H9 (cell line): ENCODE results near the gene MRPL14. TPM values are rescaled to one million over a fixed set of nuclear protein-coding genes. Genes with fewer than 3 reads are reported as not detected.

ENCODE experiments used
- DNase-seq: peaks from one replicate; pipeline ENCODE4 v3.0.0-alpha.2; 2017
- H2AFZ ChIP-seq: one replicate; pipeline ENCODE4 v1.6.1; 2013; ENCODE audit warnings: mild to moderate bottlenecking, low read length, control low read depth, moderate library complexity
- H2AK5ac ChIP-seq: 2 replicates; pipeline ENCODE4 v1.6.1; 2013; ENCODE audit warnings: low read length, control low read depth, mixed read lengths; ENCODE audit not compliant: insufficient read length
- H2BK120ac ChIP-seq: one replicate; pipeline ENCODE4 v1.6.1; 2013; ENCODE audit warnings: low read depth, mild to moderate bottlenecking, low read length, control low read depth, inconsistent platforms; ENCODE audit not compliant: poor library complexity, severe bottlenecking
- H2BK12ac ChIP-seq: 2 replicates; pipeline ENCODE4 v1.6.1; 2013; ENCODE audit warnings: low read length, control low read depth, mixed read lengths, low read depth; ENCODE audit not compliant: insufficient read length
- H2BK15ac ChIP-seq: 2 replicates; pipeline ENCODE4 v1.6.1; 2013; ENCODE audit warnings: low read depth, low read length, control low read depth
- H2BK20ac ChIP-seq: one replicate; pipeline ENCODE4 v1.6.1; 2013; ENCODE audit warnings: low read depth, mild to moderate bottlenecking, low read length, control low read depth, inconsistent platforms; ENCODE audit not compliant: poor library complexity, severe bottlenecking
- H2BK5ac ChIP-seq: 2 replicates; pipeline ENCODE4 v1.6.1; 2013; ENCODE audit warnings: low read length, control low read depth, mixed read lengths; ENCODE audit not compliant: insufficient read length
- H3K14ac ChIP-seq: 2 replicates; pipeline ENCODE4 v1.6.1; 2013; ENCODE audit warnings: low read length, control low read depth; ENCODE audit not compliant: insufficient read depth
- H3K18ac ChIP-seq: 2 replicates; pipeline ENCODE4 v1.6.1; 2013; ENCODE audit warnings: low read depth, mild to moderate bottlenecking, mixed read lengths, low read length, control low read depth; ENCODE audit not compliant: insufficient read length
- H3K23ac ChIP-seq: 2 replicates; pipeline ENCODE4 v1.6.1; 2013; ENCODE audit warnings: low read length, control low read depth, mixed read lengths, low read depth; ENCODE audit not compliant: insufficient read length
- H3K23me2 ChIP-seq: 2 replicates; pipeline ENCODE4 v1.6.1; 2013; ENCODE audit warnings: low read depth, mild to moderate bottlenecking, mixed read lengths, low read length, control low read depth; ENCODE audit not compliant: insufficient read length, poor library complexity, severe bottlenecking
- H3K27ac ChIP-seq: 2 replicates; pipeline ENCODE4 v1.5.1; 2013; ENCODE audit warnings: low read length, control low read depth, mixed read lengths, low read depth; ENCODE audit not compliant: insufficient read length
- H3K27me3 ChIP-seq: 2 replicates; pipeline ENCODE4 v1.6.1; 2013; ENCODE audit warnings: low read length, control low read depth, inconsistent platforms; ENCODE audit not compliant: insufficient read depth
- H3K4ac ChIP-seq: 2 replicates; pipeline ENCODE4 v1.6.1; 2013; ENCODE audit warnings: low read depth, mild to moderate bottlenecking, control low read depth, inconsistent platforms, low read length, moderate library complexity
- H3K4me1 ChIP-seq: 2 replicates; pipeline ENCODE4 v1.6.1; 2013; ENCODE audit warnings: low read length, control low read depth, inconsistent platforms; ENCODE audit not compliant: insufficient read depth
- H3K4me2 ChIP-seq: 2 replicates; pipeline ENCODE4 v1.6.1; 2013; ENCODE audit warnings: low read length, control low read depth, mixed read lengths; ENCODE audit not compliant: insufficient read length, insufficient read depth
- H3K56ac ChIP-seq: 2 replicates; pipeline ENCODE4 v1.6.1; 2013; ENCODE audit warnings: low read depth, mild to moderate bottlenecking, mixed read lengths, low read length, control low read depth; ENCODE audit not compliant: insufficient read length
- H3K79me1 ChIP-seq: 2 replicates; pipeline ENCODE4 v1.6.1; 2013; ENCODE audit warnings: low read depth, mild to moderate bottlenecking, moderate library complexity, low read length, control low read depth, inconsistent platforms; ENCODE audit not compliant: insufficient read depth, poor library complexity, severe bottlenecking
- H3K79me2 ChIP-seq: 2 replicates; pipeline ENCODE4 v1.6.1; 2013; ENCODE audit warnings: low read length, control low read depth, inconsistent platforms; ENCODE audit not compliant: insufficient read depth
- H3K9ac ChIP-seq: 2 replicates; pipeline ENCODE4 v1.6.1; 2013; ENCODE audit warnings: low read length, control low read depth, mixed read lengths; ENCODE audit not compliant: insufficient read length; ENCODE audit errors: extremely low read depth
- H3K9me3 ChIP-seq: one replicate; pipeline ENCODE4 v1.6.1; 2013; ENCODE audit warnings: low read depth, low read length, inconsistent platforms; ENCODE audit not compliant: control insufficient read depth
- H3T11ph ChIP-seq: one replicate; pipeline ENCODE4 v1.6.1; 2013; ENCODE audit warnings: mild to moderate bottlenecking, low read length, control low read depth, inconsistent platforms
- H4K20me1 ChIP-seq: one replicate; pipeline ENCODE4 v1.6.1; 2013; ENCODE audit not compliant: control insufficient read depth, insufficient read length, insufficient read depth
- H4K5ac ChIP-seq: 2 replicates; pipeline ENCODE4 v1.6.1; 2013; ENCODE audit warnings: low read depth, mild to moderate bottlenecking, mixed read lengths, low read length, control low read depth; ENCODE audit not compliant: insufficient read length
- H4K8ac ChIP-seq: replicated peaks from 2 replicates; pipeline ENCODE4 v1.6.1; 2013; ENCODE audit warnings: low read length, control low read depth, mixed read lengths, low read depth; ENCODE audit not compliant: insufficient read length
- H4K91ac ChIP-seq: 2 replicates; pipeline ENCODE4 v1.6.1; 2013; ENCODE audit warnings: low read depth, mild to moderate bottlenecking, moderate library complexity, mixed read lengths, low read length, control low read depth; ENCODE audit not compliant: insufficient read length
- H3K27ac Mint-ChIP-seq, 3 experiments: 2 replicates in 2 of 3; 3 replicates in 1 of 3; pipeline ENCODE4 v1.8.0; 2020 to 2021; ENCODE audit warnings: mixed read lengths in 3 of 3, mild to moderate bottlenecking in 1 of 3, moderate library complexity in 1 of 3
- H3K27me3 Mint-ChIP-seq: 2 replicates; pipeline ENCODE4 v1.8.0; 2021; ENCODE audit warnings: low read depth, mild to moderate bottlenecking, moderate library complexity, mixed read lengths
- H3K36me3 Mint-ChIP-seq, 3 experiments: 2 replicates in 2 of 3; 3 replicates in 1 of 3; pipeline ENCODE4 v1.8.0; 2020 to 2021; ENCODE audit warnings: low read depth in 3 of 3, mixed read lengths in 3 of 3; ENCODE audit not compliant: insufficient read depth in 1 of 3
- H3K4me1 Mint-ChIP-seq, 2 experiments: 2 replicates each; pipeline ENCODE4 v1.8.0; 2020; ENCODE audit warnings: mixed read lengths in 2 of 2
- H3K4me3 Mint-ChIP-seq, 2 experiments: 2 replicates in 1 of 2; 3 replicates in 1 of 2; pipeline ENCODE4 v1.8.0; 2020 to 2021; ENCODE audit warnings: mild to moderate bottlenecking in 2 of 2, mixed read lengths in 2 of 2, moderate library complexity in 1 of 2
- H3K9me3 Mint-ChIP-seq, 2 experiments: 2 replicates in 1 of 2; 3 replicates in 1 of 2; pipeline ENCODE4 v1.8.0; 2020; ENCODE audit warnings: mild to moderate bottlenecking in 2 of 2, mixed read lengths in 2 of 2, moderate library complexity in 1 of 2
- WGBS: extraction: QIAGEN DNeasy Blood & Tissue Kit; methylation state at CpG from one replicate; pipeline ENCODE4 v1.1.7; 2013; ENCODE audit warnings: missing lambda C conversion rate, low lambda C conversion rate, mixed read lengths; ENCODE audit not compliant: insufficient read length; ENCODE audit errors: extremely low coverage; 5-methylcytosine and 5-hydroxymethylcytosine counted together
- total RNA-seq: library from RNA; stranded (reverse); gene quantifications from 2 replicates; pipeline ENCODE4 v1.2.1, GENCODE V29; 2021
- TF ChIP-seq, protein P1 (sequence below): fragments of 200-600 bp; sonication (generic); conservative IDR thresholded peaks from 3 replicates; pipeline ENCODE4 v1.8.0; 2021; ENCODE audit warnings: antibody characterized with exemption, mild to moderate bottlenecking

MRPL14 gene
- total RNA-seq, 1 experiment from 2014 or later, result 80.1 TPM

DNA sequence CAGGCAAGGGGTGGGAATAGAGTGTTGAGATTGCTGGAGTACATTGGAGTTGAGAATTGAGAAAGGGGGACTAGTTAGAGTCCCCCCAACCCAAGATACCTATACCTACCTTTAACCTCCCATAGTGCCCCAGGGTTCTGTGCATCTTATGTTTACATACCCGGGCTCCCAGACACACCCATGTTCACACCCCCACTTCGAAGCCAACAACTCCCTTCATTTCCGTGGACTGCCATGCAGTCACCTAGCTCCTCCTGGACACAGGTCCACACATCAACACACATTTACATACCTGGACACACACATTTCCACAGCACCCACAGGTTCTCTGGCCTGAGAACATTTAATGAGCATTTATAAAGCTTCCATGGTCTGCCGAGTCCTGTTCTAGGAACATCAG, 5.2 kb upstream of the MRPL14 start:
- Mint-ChIP-seq H3K9me3 (no peaks in the 10 kb centered on the region), H3K27ac (peak overlapping the region in 1 of 3 experiments; percentile 24; a peak in 2 of 7 replicates), H3K4me3 (no peak overlapping the region), H3K27me3 (no peaks in the 10 kb centered on the region; the same call in 1 of the 2 replicates), H3K36me3 (peaks cover 20 to 25% (median 24%) of the 10 kb centered on the region in 3 experiments), H3K4me1 (peaks cover 35 to 56% of the 10 kb centered on the region in 2 experiments)
- Histone ChIP-seq H3K27me3 (no peaks in the 10 kb centered on the region), H3K79me2 (no peaks in the 10 kb centered on the region), H2AFZ (no peak overlapping the region), H3K14ac (no peak overlapping the region), H4K20me1 (peaks cover 3% of the 10 kb centered on the region), H3K23me2 (peaks cover 6% of the 10 kb centered on the region), H2BK120ac (no peak overlapping the region), H4K8ac (no peak overlapping the region), H3K4me2 (no peak overlapping the region), H4K91ac (no peak overlapping the region), H3K18ac (no peak overlapping the region), H3K27ac (no peak overlapping the region), H3K4ac (no peak overlapping the region), H3K4me1 (no peaks in the 10 kb centered on the region), H3K9me3 (no peaks in the 10 kb centered on the region), H2BK5ac (no peak overlapping the region), H3K9ac (no peak overlapping the region), H3K56ac (no peak overlapping the region), H3K79me1 (no peaks in the 10 kb centered on the region), H2BK12ac (no peak overlapping the region), H4K5ac (no peak overlapping the region), H2AK5ac (no peak overlapping the region), H2BK20ac (no peak overlapping the region), H3K23ac (no peak overlapping the region), H3T11ph (no peak overlapping the region), H2BK15ac (no peak overlapping the region)
- DNase-seq, result no peak
- WGBS, result no CpG with 5 or more reads among the region's 4 CpGs
- TF ChIP-seq, protein P1, sequence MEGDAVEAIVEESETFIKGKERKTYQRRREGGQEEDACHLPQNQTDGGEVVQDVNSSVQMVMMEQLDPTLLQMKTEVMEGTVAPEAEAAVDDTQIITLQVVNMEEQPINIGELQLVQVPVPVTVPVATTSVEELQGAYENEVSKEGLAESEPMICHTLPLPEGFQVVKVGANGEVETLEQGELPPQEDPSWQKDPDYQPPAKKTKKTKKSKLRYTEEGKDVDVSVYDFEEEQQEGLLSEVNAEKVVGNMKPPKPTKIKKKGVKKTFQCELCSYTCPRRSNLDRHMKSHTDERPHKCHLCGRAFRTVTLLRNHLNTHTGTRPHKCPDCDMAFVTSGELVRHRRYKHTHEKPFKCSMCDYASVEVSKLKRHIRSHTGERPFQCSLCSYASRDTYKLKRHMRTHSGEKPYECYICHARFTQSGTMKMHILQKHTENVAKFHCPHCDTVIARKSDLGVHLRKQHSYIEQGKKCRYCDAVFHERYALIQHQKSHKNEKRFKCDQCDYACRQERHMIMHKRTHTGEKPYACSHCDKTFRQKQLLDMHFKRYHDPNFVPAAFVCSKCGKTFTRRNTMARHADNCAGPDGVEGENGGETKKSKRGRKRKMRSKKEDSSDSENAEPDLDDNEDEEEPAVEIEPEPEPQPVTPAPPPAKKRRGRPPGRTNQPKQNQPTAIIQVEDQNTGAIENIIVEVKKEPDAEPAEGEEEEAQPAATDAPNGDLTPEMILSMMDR, result no peak
